Measurements from ENCODE around the gene SIAH1.
A peak's percentile ranks its signal among the peaks of the same experiment; 100 is the strongest.

Gene SIAH1

GRCh38 chr16:48385253-48386150 lies at the start of gene SIAH1:
TSS of gene SIAH1 (minus strand) at chr16:48385413. CDS start at chr16:48362428, 22,985 bp downstream.
- Histone ChIP-seq H3K4me3 (ENCODE audit: low read length in 2 of 2) (peak within 1 kb of the TSS; percentile 93 to 96), H3K9ac (ENCODE audit: low read depth in 1 of 2, low read length in 2 of 2) (peak within 1 kb of the TSS; percentile 90 to 95), H3K27ac (ENCODE audit: low read depth in 2 of 2, low read length in 2 of 2) (peak within 1 kb of the TSS; percentile 98 to 99), H3K9me3 (ENCODE audit: control insufficient read depth in 2 of 2, low read length in 2 of 2) (no peaks in the 10 kb centered on the region), H3K27me3 (ENCODE audit: control insufficient read depth in 2 of 2, insufficient read depth in 2 of 2, low read length in 2 of 2) (no peaks in the 10 kb centered on the region), H3K36me3 (ENCODE audit: control insufficient read depth in 2 of 2, insufficient read depth in 2 of 2, low read length in 2 of 2) (no peaks in the 10 kb centered on the region), H3K4me1 (ENCODE audit: control insufficient read depth in 2 of 2, insufficient read depth in 2 of 2, low read length in 2 of 2) (peaks cover 9 to 13% of the 10 kb centered on the region in 2 donors)

- H3K9me3 ChIP-seq (ENCODE audit: control insufficient read depth in 2 of 2, low read length in 2 of 2), result no peaks in the 10 kb centered on the region
- peaks cover 0 to 4% of the 10 kb centered on the region in 2 donors for H3K4me1 ChIP-seq (ENCODE audit: control insufficient read depth in 2 of 2, insufficient read depth in 2 of 2, low read length in 2 of 2)
- no peaks in the 10 kb centered on the region for H3K27me3 ChIP-seq (ENCODE audit: control insufficient read depth in 2 of 2, insufficient read depth in 2 of 2, low read length in 2 of 2)
- H3K9ac ChIP-seq (ENCODE audit: low read depth in 1 of 2, low read length in 2 of 2), result no peak overlapping the region
- no peak overlapping the region for H3K4me3 ChIP-seq (ENCODE audit: low read length in 2 of 2)
- no peaks in the 10 kb centered on the region for H3K36me3 ChIP-seq (ENCODE audit: control insufficient read depth in 2 of 2, insufficient read depth in 2 of 2, low read length in 2 of 2)
- peak overlapping the region in 1 of 2 donors; percentile 49 for H3K27ac ChIP-seq (ENCODE audit: low read depth in 2 of 2, low read length in 2 of 2)
Observed at GRCh38 chr16:48434653-48435317, 49.6 kb upstream of the SIAH1 start.

- H3K27ac ChIP-seq (ENCODE audit: low read depth in 2 of 2, low read length in 2 of 2), result peak overlapping the region in 1 of 2 donors; percentile 49
- peaks cover 0 to 4% of the 10 kb centered on the region in 2 donors for H3K4me1 ChIP-seq (ENCODE audit: control insufficient read depth in 2 of 2, insufficient read depth in 2 of 2, low read length in 2 of 2)
- H3K4me3 ChIP-seq (ENCODE audit: low read length in 2 of 2), result no peak overlapping the region
- H3K9me3 ChIP-seq (ENCODE audit: control insufficient read depth in 2 of 2, low read length in 2 of 2), result no peaks in the 10 kb centered on the region
- no peaks in the 10 kb centered on the region for H3K36me3 ChIP-seq (ENCODE audit: control insufficient read depth in 2 of 2, insufficient read depth in 2 of 2, low read length in 2 of 2)
- no peaks in the 10 kb centered on the region for H3K27me3 ChIP-seq (ENCODE audit: control insufficient read depth in 2 of 2, insufficient read depth in 2 of 2, low read length in 2 of 2)
- H3K9ac ChIP-seq (ENCODE audit: low read depth in 1 of 2, low read length in 2 of 2), result no peak overlapping the region
Observed at GRCh38 chr16:48433850-48434530, 48.8 kb upstream of the SIAH1 start.

- Histone ChIP-seq H3K4me3 (ENCODE audit: low read length in 2 of 2) (no peak overlapping the region), H3K27me3 (ENCODE audit: control insufficient read depth in 2 of 2, insufficient read depth in 2 of 2, low read length in 2 of 2) (no peaks in the 10 kb centered on the region), H3K9ac (ENCODE audit: low read depth in 1 of 2, low read length in 2 of 2) (no peak overlapping the region), H3K4me1 (ENCODE audit: control insufficient read depth in 2 of 2, insufficient read depth in 2 of 2, low read length in 2 of 2) (peaks cover 0 to 4% of the 10 kb centered on the region in 2 donors), H3K27ac (ENCODE audit: low read depth in 2 of 2, low read length in 2 of 2) (no peak overlapping the region), H3K36me3 (ENCODE audit: control insufficient read depth in 2 of 2, insufficient read depth in 2 of 2, low read length in 2 of 2) (no peaks in the 10 kb centered on the region), H3K9me3 (ENCODE audit: control insufficient read depth in 2 of 2, low read length in 2 of 2) (no peaks in the 10 kb centered on the region)
Observed at GRCh38 chr16:48433116-48433849, 48.1 kb upstream of the SIAH1 start.

GRCh38 chr16:48432136-48432535 lies 46.9 kb upstream of the SIAH1 start:
- Histone ChIP-seq H3K9me3 (ENCODE audit: control insufficient read depth in 2 of 2, low read length in 2 of 2) (no peaks in the 10 kb centered on the region), H3K27me3 (ENCODE audit: control insufficient read depth in 2 of 2, insufficient read depth in 2 of 2, low read length in 2 of 2) (no peaks in the 10 kb centered on the region), H3K9ac (ENCODE audit: low read depth in 1 of 2, low read length in 2 of 2) (no peak overlapping the region), H3K27ac (ENCODE audit: low read depth in 2 of 2, low read length in 2 of 2) (peak overlapping the region; percentile 23 to 54), H3K4me3 (ENCODE audit: low read length in 2 of 2) (no peak overlapping the region), H3K4me1 (ENCODE audit: control insufficient read depth in 2 of 2, insufficient read depth in 2 of 2, low read length in 2 of 2) (peaks cover 0 to 4% of the 10 kb centered on the region in 2 donors), H3K36me3 (ENCODE audit: control insufficient read depth in 2 of 2, insufficient read depth in 2 of 2, low read length in 2 of 2) (no peaks in the 10 kb centered on the region)

GRCh38 chr16:48430890-48431289 lies 45.7 kb upstream of the SIAH1 start:
- H3K27ac ChIP-seq (ENCODE audit: low read depth in 2 of 2, low read length in 2 of 2), result no peak overlapping the region
- H3K9me3 ChIP-seq (ENCODE audit: control insufficient read depth in 2 of 2, low read length in 2 of 2), result no peaks in the 10 kb centered on the region
- no peak overlapping the region for H3K4me3 ChIP-seq (ENCODE audit: low read length in 2 of 2)
- H3K27me3 ChIP-seq (ENCODE audit: control insufficient read depth in 2 of 2, insufficient read depth in 2 of 2, low read length in 2 of 2), result no peaks in the 10 kb centered on the region
- no peaks in the 10 kb centered on the region for H3K36me3 ChIP-seq (ENCODE audit: control insufficient read depth in 2 of 2, insufficient read depth in 2 of 2, low read length in 2 of 2)
- H3K4me1 ChIP-seq (ENCODE audit: control insufficient read depth in 2 of 2, insufficient read depth in 2 of 2, low read length in 2 of 2), result peaks cover 0 to 4% of the 10 kb centered on the region in 2 donors
- no peak overlapping the region for H3K9ac ChIP-seq (ENCODE audit: low read depth in 1 of 2, low read length in 2 of 2)

- Histone ChIP-seq H3K9me3 (ENCODE audit: control insufficient read depth in 2 of 2, low read length in 2 of 2) (no peaks in the 10 kb centered on the region), H3K36me3 (ENCODE audit: control insufficient read depth in 2 of 2, insufficient read depth in 2 of 2, low read length in 2 of 2) (no peaks in the 10 kb centered on the region), H3K4me1 (ENCODE audit: control insufficient read depth in 2 of 2, insufficient read depth in 2 of 2, low read length in 2 of 2) (no peaks in the 10 kb centered on the region), H3K9ac (ENCODE audit: low read depth in 1 of 2, low read length in 2 of 2) (no peak overlapping the region), H3K27ac (ENCODE audit: low read depth in 2 of 2, low read length in 2 of 2) (no peak overlapping the region), H3K4me3 (ENCODE audit: low read length in 2 of 2) (no peak overlapping the region), H3K27me3 (ENCODE audit: control insufficient read depth in 2 of 2, insufficient read depth in 2 of 2, low read length in 2 of 2) (no peaks in the 10 kb centered on the region)
Observed at GRCh38 chr16:48426244-48427141, 41.3 kb upstream of the SIAH1 start.

- Histone ChIP-seq H3K36me3 (ENCODE audit: control insufficient read depth in 2 of 2, insufficient read depth in 2 of 2, low read length in 2 of 2) (no peaks in the 10 kb centered on the region), H3K27me3 (ENCODE audit: control insufficient read depth in 2 of 2, insufficient read depth in 2 of 2, low read length in 2 of 2) (no peaks in the 10 kb centered on the region), H3K9ac (ENCODE audit: low read depth in 1 of 2, low read length in 2 of 2) (no peak overlapping the region), H3K9me3 (ENCODE audit: control insufficient read depth in 2 of 2, low read length in 2 of 2) (no peaks in the 10 kb centered on the region), H3K27ac (ENCODE audit: low read depth in 2 of 2, low read length in 2 of 2) (no peak overlapping the region), H3K4me1 (ENCODE audit: control insufficient read depth in 2 of 2, insufficient read depth in 2 of 2, low read length in 2 of 2) (no peaks in the 10 kb centered on the region), H3K4me3 (ENCODE audit: low read length in 2 of 2) (no peak overlapping the region)
Observed at GRCh38 chr16:48422537-48422936, 37.3 kb upstream of the SIAH1 start.

- H3K27me3 ChIP-seq (ENCODE audit: control insufficient read depth in 2 of 2, insufficient read depth in 2 of 2, low read length in 2 of 2), result no peaks in the 10 kb centered on the region
- H3K36me3 ChIP-seq (ENCODE audit: control insufficient read depth in 2 of 2, insufficient read depth in 2 of 2, low read length in 2 of 2), result no peaks in the 10 kb centered on the region
- no peak overlapping the region for H3K4me3 ChIP-seq (ENCODE audit: low read length in 2 of 2)
- H3K9ac ChIP-seq (ENCODE audit: low read depth in 1 of 2, low read length in 2 of 2), result no peak overlapping the region
- no peak overlapping the region for H3K27ac ChIP-seq (ENCODE audit: low read depth in 2 of 2, low read length in 2 of 2)
- H3K4me1 ChIP-seq (ENCODE audit: control insufficient read depth in 2 of 2, insufficient read depth in 2 of 2, low read length in 2 of 2), result no peaks in the 10 kb centered on the region
- no peaks in the 10 kb centered on the region for H3K9me3 ChIP-seq (ENCODE audit: control insufficient read depth in 2 of 2, low read length in 2 of 2)
Observed at GRCh38 chr16:48421741-48422140, 36.5 kb upstream of the SIAH1 start.

Measured in mucosa of rectum (tissue), 2 donors.